Measurements from ENCODE around the gene CBX7.

Gene CBX7

GRCh38 chr22:39152511-39153219 is at the start of gene CBX7:
Gene CBX7 (minus strand): TSS chr22:39152680. CDS start chr22:39152444, 236 bp downstream.
- DNase-seq (ENCODE audit: low read depth in 2 of 2): peak; percentile 73 to 96

- DNase-seq (ENCODE audit: low read depth in 2 of 2): no peak
Observed at GRCh38 chr22:39197578-39197977, 45.1 kb upstream of the CBX7 start.

- DNase-seq (ENCODE audit: low read depth in 2 of 2): no peak
Observed at GRCh38 chr22:39194098-39194497, 41.6 kb upstream of the CBX7 start.

GRCh38 chr22:39188809-39189208 is 36.3 kb upstream of the CBX7 start:
- DNase-seq (ENCODE audit: low read depth in 2 of 2): no peak

- DNase-seq (ENCODE audit: low read depth in 2 of 2): no peak
Observed at GRCh38 chr22:39185601-39186012, 33.1 kb upstream of the CBX7 start.

- no peak for DNase-seq (ENCODE audit: low read depth in 2 of 2)
Observed at GRCh38 chr22:39184586-39185577, 32.4 kb upstream of the CBX7 start.

GRCh38 chr22:39183991-39184585 is 31.6 kb upstream of the CBX7 start:
- DNase-seq (ENCODE audit: low read depth in 2 of 2): no peak

GRCh38 chr22:39182478-39183030 is 30.1 kb upstream of the CBX7 start:
- no peak for DNase-seq (ENCODE audit: low read depth in 2 of 2)

GRCh38 chr22:39181778-39182177 is 29.3 kb upstream of the CBX7 start:
- no peak for DNase-seq (ENCODE audit: low read depth in 2 of 2)

GRCh38 chr22:39181356-39181755 is 28.9 kb upstream of the CBX7 start:
- no peak for DNase-seq (ENCODE audit: low read depth in 2 of 2)

GRCh38 chr22:39179841-39180335 is 27.4 kb upstream of the CBX7 start:
- DNase-seq (ENCODE audit: low read depth in 2 of 2): no peak

- DNase-seq (ENCODE audit: low read depth in 2 of 2): no peak
Observed at GRCh38 chr22:39179401-39179827, 26.9 kb upstream of the CBX7 start.

GRCh38 chr22:39178206-39179111 is 26.0 kb upstream of the CBX7 start:
- DNase-seq (ENCODE audit: low read depth in 2 of 2): no peak

GRCh38 chr22:39177791-39178190 is 25.3 kb upstream of the CBX7 start:
- DNase-seq (ENCODE audit: low read depth in 2 of 2): no peak

- DNase-seq (ENCODE audit: low read depth in 2 of 2): no peak
Observed at GRCh38 chr22:39177456-39177775, 24.9 kb upstream of the CBX7 start.

GRCh38 chr22:39176714-39177455 is 24.4 kb upstream of the CBX7 start:
- DNase-seq (ENCODE audit: low read depth in 2 of 2): no peak

- no peak for DNase-seq (ENCODE audit: low read depth in 2 of 2)
Observed at GRCh38 chr22:39176143-39176713, 23.7 kb upstream of the CBX7 start.

- no peak for DNase-seq (ENCODE audit: low read depth in 2 of 2)
Observed at GRCh38 chr22:39175353-39176142, 23.1 kb upstream of the CBX7 start.

All from activated CD8-positive, alpha-beta memory T cell treated with anti-CD3 and anti-CD28 coated beads for 4 hours (primary cell).